Endothelial cell of umbilical vein (primary cell): ENCODE data around the gene TMEM43. TPM values are rescaled to one million over a fixed set of nuclear protein-coding genes. Genes with fewer than 3 reads are reported as not detected.

Source experiments
- BruUV-seq: library from RNA; stranded (reverse); fragments of 400-500 nt; replicated peaks from 2 replicates; lab custom pipeline; 2021; lab: Mats Ljungman, UMichigan
- CTCF ChIA-PET: fragments of 300-600, 350-600 bp; sonication (Branson Sonifier 250); formaldehyde crosslinking; loops from one replicate; lab custom pipeline; 2021; ENCODE audit warnings: antibody characterized with exemption, inconsistent platforms; lab: Charles Lee
- POLR2A ChIA-PET: fragments of 300-600, 350-600 bp; sonication (Branson Sonifier 250); formaldehyde crosslinking; loops from one replicate; lab custom pipeline; 2021; ENCODE audit warnings: antibody characterized with exemption, inconsistent platforms; lab: Charles Lee
- DNase-seq: peaks from one replicate; pipeline ENCODE4 v3.0.0-alpha.2; 2011; ENCODE audit warnings: low read depth, low spot score
- FAIRE-seq: peaks from 2 replicates; lab custom pipeline; 2011; peaks lifted over from hg19 to GRCh38; lab: Jason Lieb, UNC
- H2AFZ ChIP-seq: 2 replicates; pipeline ENCODE4 v1.6.0; 2012; ENCODE audit warnings: low read depth, low read length, control low read depth, inconsistent platforms
- H3K27ac ChIP-seq: 2 replicates; pipeline ENCODE4 v1.5.1; 2011; ENCODE audit warnings: low read depth, mild to moderate bottlenecking, control low read depth, low read length, moderate library complexity; ENCODE audit not compliant: insufficient read depth
- H3K27me3 ChIP-seq, 2 experiments: 2 replicates each; pipeline versions ENCODE4 v1.6.0 to v1.6.1; 2011; ENCODE audit warnings: low read length in 2 of 2, mixed read lengths in 1 of 2; ENCODE audit not compliant: control insufficient read depth in 2 of 2, insufficient read depth in 2 of 2
- H3K36me3 ChIP-seq, 2 experiments: 2 replicates in 1 of 2; 3 replicates in 1 of 2; pipeline ENCODE4 v1.5.1; 2011; ENCODE audit warnings: low read length in 2 of 2, mild to moderate bottlenecking in 1 of 2, moderate library complexity in 1 of 2; ENCODE audit not compliant: control insufficient read depth in 2 of 2, insufficient read depth in 2 of 2; ENCODE audit errors: extremely low read depth in 1 of 2
- H3K4me1 ChIP-seq: 3 replicates; pipeline ENCODE4 v1.5.1; 2011; ENCODE audit warnings: mild to moderate bottlenecking, low read length; ENCODE audit not compliant: control insufficient read depth, insufficient read depth; ENCODE audit errors: extremely low read depth
- H3K4me2 ChIP-seq: 2 replicates; pipeline ENCODE4 v1.6.1; 2011; ENCODE audit warnings: low read length, control low read depth, mixed read lengths; ENCODE audit not compliant: insufficient read depth
- H3K4me3 ChIP-seq, 3 experiments: fragments of 200-600 bp in 1 of 3; sonication (generic), shearing (Covaris generic) in 1 of 3; replicated peaks in 1 of 3; 2 replicates each; pipeline ENCODE4 v1.5.1; 2011 to 2016; ENCODE audit warnings: control low read depth in 3 of 3, low read length in 3 of 3, mild to moderate bottlenecking in 2 of 3, inconsistent platforms in 1 of 3, low read depth in 1 of 3, moderate library complexity in 1 of 3; ENCODE audit not compliant: insufficient read depth in 1 of 3
- H3K79me2 ChIP-seq: 2 replicates; pipeline ENCODE4 v1.6.0; 2012; ENCODE audit warnings: low read length, inconsistent platforms; ENCODE audit not compliant: control insufficient read depth, insufficient read depth
- H3K9ac ChIP-seq: replicated peaks from 2 replicates; pipeline ENCODE3; 2011; ENCODE audit warnings: low read length, control low read depth; ENCODE audit not compliant: insufficient read depth; ENCODE audit errors: extremely low read depth
- H3K9me1 ChIP-seq: replicated peaks from 3 replicates; pipeline ENCODE4 v1.6.0; 2011; ENCODE audit warnings: mild to moderate bottlenecking, low read length; ENCODE audit not compliant: control insufficient read depth, insufficient read depth; ENCODE audit errors: extremely low read depth
- H3K9me3 ChIP-seq: replicated peaks from 2 replicates; pipeline ENCODE4 v1.5.1; 2012; ENCODE audit warnings: low read length, inconsistent platforms; ENCODE audit not compliant: control insufficient read depth, insufficient read depth
- H4K20me1 ChIP-seq: replicated peaks from 2 replicates; pipeline ENCODE3; 2011; ENCODE audit warnings: mild to moderate bottlenecking, low read length; ENCODE audit not compliant: control insufficient read depth, insufficient read depth; ENCODE audit errors: extremely low read depth
- CTCF ChIP-seq, 2 donors: IDR thresholded peaks; 1 replicate in 1 of 2; 2 replicates in 1 of 2; pipeline ENCODE4 v1.5.1; 2011; ENCODE audit warnings: low read length in 2 of 2, mild to moderate bottlenecking in 2 of 2, moderate library complexity in 2 of 2, control low read depth in 1 of 2, inconsistent platforms in 1 of 2, low read depth in 1 of 2; ENCODE audit not compliant: insufficient read depth in 1 of 2; ENCODE audit errors: extremely low read depth in 1 of 2
- EZH2 ChIP-seq: IDR thresholded peaks from 2 replicates; pipeline ENCODE4 v1.6.1; 2012; ENCODE audit warnings: borderline replicate concordance, low read depth, mild to moderate bottlenecking, moderate library complexity, low read length, inconsistent platforms; ENCODE audit not compliant: severe bottlenecking
- MAX ChIP-seq: IDR thresholded peaks from 2 replicates; pipeline ENCODE4 v1.6.1; 2011; ENCODE audit not compliant: insufficient read depth, insufficient read length
- MYC ChIP-seq: IDR thresholded peaks from one replicate; pipeline ENCODE4 v1.6.1; 2011; ENCODE audit warnings: mild to moderate bottlenecking, low read depth, low read length
- POLR2A ChIP-seq: IDR thresholded peaks from 2 replicates; pipeline ENCODE4 v1.6.1; 2012; ENCODE audit warnings: low read depth, mild to moderate bottlenecking, control low read depth, low read length
- POLR2AphosphoS5 ChIP-seq: IDR thresholded peaks from 2 replicates; pipeline ENCODE4 v1.6.1; 2012; ENCODE audit warnings: low read depth, mild to moderate bottlenecking, control low read depth, low read length, moderate library complexity; ENCODE audit not compliant: insufficient read depth
- dilution Hi-C: fragments of 300-500 bp; cut with MboI; formaldehyde crosslinking; loops from one replicate; pipeline ENCODE4 v1.15.0; 2019; ENCODE audit warnings: low sequenced_read_pairs; ENCODE audit not compliant: extremely low pct_ligation_motif_present
- intact Hi-C: fragments of 100-400 bp; cut with micrococcal nuclease; formaldehyde crosslinking; loops from one replicate; pipeline ENCODE4 v1.10.0; 2022
- polyA plus RNA-seq, 4 experiments: library from polyadenylated mRNA; depleted of rRNA in 3 of 4; stranded (reverse) in 3 of 4; unstranded in 1 of 4; fragments of >200 nt; gene quantifications; 2 replicates each; pipeline versions ENCODE4 v1.2.1 to v1.2.3, GENCODE V29; 2011 to 2012; ENCODE audit warnings: missing spikeins in 1 of 4
- total RNA-seq: library from RNA; stranded (reverse); gene quantifications from 2 replicates; pipeline ENCODE4 v1.2.3, GENCODE V29; 2021

Gene TMEM43
- total and polyA plus RNA-seq, 2 donors (not counting 3 experiments of a cell fraction or from before 2014, with no cell fraction given), result 80.6 to 119 TPM

GRCh38 chr3:14122301-14122700, 2.6 kb upstream of the TMEM43 start:
- no TSS peak for BruUV-seq
- no peaks in the 10 kb centered on the region for H3K9me1 ChIP-seq
- H2AFZ ChIP-seq, result no peak overlapping the region
- no peak overlapping the region for H3K9ac ChIP-seq
- intact Hi-C loops, result loop anchor here (5.0 kb wide), 1 partner anchor 465 kb away; no protein-coding TSS in a partner anchor
- dilution Hi-C loops, result no loop called here
- H3K27ac ChIP-seq, result no peak overlapping the region
- DNase-seq, result no peak
- no peak overlapping the region for H3K4me2 ChIP-seq
- no peak overlapping the region for H3K4me3 ChIP-seq
- no peaks in the 10 kb centered on the region for H4K20me1 ChIP-seq
- no peak for FAIRE-seq
- H3K9me3 ChIP-seq, result no peaks in the 10 kb centered on the region
- no peaks in the 10 kb centered on the region for H3K27me3 ChIP-seq
- TF ChIP-seq MYC (no peak), POLR2A (no peak), MAX (no peak), EZH2 (no peak), POLR2AphosphoS5 (no peak), CTCF (IDR thresholded peaks at IDR 0.05; ENCODE audit: extremely low read depth in 1 of 2, insufficient read depth in 1 of 2, low read depth in 1 of 2, low read length in 2 of 2) (no peak)
- no peaks in the 10 kb centered on the region for H3K36me3 ChIP-seq
- POLR2A ChIA-PET, result no interaction called here
- CTCF ChIA-PET, result interaction anchor here (1.2 to 1.9 kb wide), 2 partner anchors 10 to 226 kb away, joined by 3 to 5 read pairs; no protein-coding TSS in a partner anchor
- H3K4me1 ChIP-seq, result peaks cover 22% of the 10 kb centered on the region
- H3K79me2 ChIP-seq, result peaks cover 29% of the 10 kb centered on the region
